Measurements from ENCODE around the gene ACSM3. TPM values are rescaled to one million over a fixed set of nuclear protein-coding genes. Genes with fewer than 3 reads are reported as not detected.

ACSM3 gene
- total and polyA plus RNA-seq, 2 experiments from 2014 or later: 5.7 to 8.7 TPM

- Histone ChIP-seq H3K79me2 (replicated peaks; ENCODE audit: insufficient read depth) (no peaks in the 10 kb centered on the region), H2AFZ (no peak overlapping the region), H3K27ac (ENCODE audit: low read depth) (no peak overlapping the region), H4K20me1 (replicated peaks; ENCODE audit: insufficient read depth) (no peaks in the 10 kb centered on the region), H3K4me1 (ENCODE audit: insufficient read depth) (no peaks in the 10 kb centered on the region), H3K9me2 (ENCODE audit: insufficient read depth) (no peaks in the 10 kb centered on the region), H3F3A (replicated peaks; ENCODE audit: low read depth) (no peaks in the 10 kb centered on the region), H3K4me2 (no peak overlapping the region), H3K27me3 (ENCODE audit: insufficient read depth) (no peaks in the 10 kb centered on the region), H3K36me3 (ENCODE audit: insufficient read depth) (no peaks in the 10 kb centered on the region), H3K4me3 (no peak overlapping the region)
- Mint-ChIP-seq H3K9me3 (no peaks in the 10 kb centered on the region), H3K27ac (no peak overlapping the region), H3K4me3 (no peak overlapping the region), H3K36me3 (ENCODE audit: low read depth) (peaks cover 11% of the 10 kb centered on the region; the same call in 1 of the 3 replicates), H3K27me3 (ENCODE audit: insufficient read depth, low read depth, poor library complexity) (no peaks in the 10 kb centered on the region), H3K4me1 (no peaks in the 10 kb centered on the region)
- no peak for TF ChIP-seq STAT1 (IDR thresholded peaks at IDR 0.05; ENCODE audit: unreplicated experiment)
- TF ChIP-seq EZH2phosphoT487 (IDR thresholded peaks at IDR 0.05; ENCODE audit: unreplicated experiment): no peak
- TF ChIP-seq CTCF (conservative IDR thresholded peaks at IDR 0.05; ENCODE audit: low read depth in 2 of 2): peak in 1 of 2 experiments; percentile 73; a peak in 3 of 4 replicates
- TF ChIP-seq ZNF331 (CRISPR knock-in tag; IDR thresholded peaks at IDR 0.05; ENCODE audit: low read depth): no peak
- TF ChIP-seq EZH2 (IDR thresholded peaks at IDR 0.05; ENCODE audit: low read depth, unreplicated experiment): no peak
- no peak for TF ChIP-seq ZNF114 (CRISPR knock-in tag; IDR thresholded peaks at IDR 0.05)
- TF ChIP-seq, protein P1, sequence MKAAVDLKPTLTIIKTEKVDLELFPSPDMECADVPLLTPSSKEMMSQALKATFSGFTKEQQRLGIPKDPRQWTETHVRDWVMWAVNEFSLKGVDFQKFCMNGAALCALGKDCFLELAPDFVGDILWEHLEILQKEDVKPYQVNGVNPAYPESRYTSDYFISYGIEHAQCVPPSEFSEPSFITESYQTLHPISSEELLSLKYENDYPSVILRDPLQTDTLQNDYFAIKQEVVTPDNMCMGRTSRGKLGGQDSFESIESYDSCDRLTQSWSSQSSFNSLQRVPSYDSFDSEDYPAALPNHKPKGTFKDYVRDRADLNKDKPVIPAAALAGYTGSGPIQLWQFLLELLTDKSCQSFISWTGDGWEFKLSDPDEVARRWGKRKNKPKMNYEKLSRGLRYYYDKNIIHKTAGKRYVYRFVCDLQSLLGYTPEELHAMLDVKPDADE (IDR thresholded peaks at IDR 0.05): no peak
- no peak for TF ChIP-seq ZNF462 (CRISPR knock-in tag; IDR thresholded peaks at IDR 0.05)
- peak; percentile 53 for DNase-seq (ENCODE audit: low spot score)
- ATAC-seq: no peak
Observed at GRCh38 chr16:20799599-20799998, 35.8 kb downstream of the ACSM3 start.
